GM18951 (cell line): Measurements from ENCODE around the gene PLAC8L1.
"Not testable (repeated sequence)": the region's sequence is repeated elsewhere in the genome, so short reads cannot be mapped to it uniquely, and the experiment has no call there.

Experiments used
- POLR2A ChIP-seq: IDR thresholded peaks from 4 replicates; pipeline ENCODE4 v1.6.1; 2011; ENCODE audit warnings: mild to moderate bottlenecking; ENCODE audit not compliant: insufficient read length, insufficient read depth; ENCODE audit errors: extremely low read depth
- in situ Hi-C: fragments of 300-500 bp; cut with MboI; formaldehyde crosslinking; loops from one replicate; pipeline ENCODE4 v1.12.0; 2022; ENCODE audit warnings: low sequenced_read_pairs, mixed read lengths, inconsistent platforms; ENCODE audit not compliant: unreplicated experiment

The PLAC8L1 gene, protein sequence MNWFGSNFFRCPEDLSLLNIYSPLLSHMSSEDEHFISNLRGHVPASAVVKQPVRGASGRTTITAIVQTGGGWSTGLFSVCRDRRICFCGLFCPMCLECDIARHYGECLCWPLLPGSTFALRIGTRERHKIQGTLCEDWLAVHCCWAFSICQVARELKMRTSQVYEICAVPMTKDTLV

DNA sequence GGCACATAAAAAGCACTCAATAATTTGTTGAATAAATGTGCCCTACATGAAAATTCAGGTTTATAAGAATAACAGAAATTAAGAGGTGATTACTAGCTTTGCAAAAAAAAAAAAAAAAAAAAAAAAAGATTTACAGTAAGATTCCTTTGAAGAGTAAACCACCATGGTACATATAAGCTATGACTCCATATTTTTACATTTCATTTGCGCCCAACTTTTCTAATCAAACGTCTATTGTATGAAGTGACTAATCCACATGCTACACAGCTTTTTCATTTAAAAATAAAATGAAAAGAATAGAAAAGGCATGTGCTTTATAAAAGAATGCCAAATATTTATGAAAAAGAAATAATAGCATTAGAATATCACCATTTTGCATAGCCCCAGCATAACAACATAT lies at the start of gene PLAC8L1:
Gene PLAC8L1, minus strand, starts transcription at position 101 of the 400 bp plus-strand sequence. CDS start 1,266 bp downstream, outside the sequence.
- no peak for TF ChIP-seq POLR2A
- in situ Hi-C loops, result no loop called here

DNA sequence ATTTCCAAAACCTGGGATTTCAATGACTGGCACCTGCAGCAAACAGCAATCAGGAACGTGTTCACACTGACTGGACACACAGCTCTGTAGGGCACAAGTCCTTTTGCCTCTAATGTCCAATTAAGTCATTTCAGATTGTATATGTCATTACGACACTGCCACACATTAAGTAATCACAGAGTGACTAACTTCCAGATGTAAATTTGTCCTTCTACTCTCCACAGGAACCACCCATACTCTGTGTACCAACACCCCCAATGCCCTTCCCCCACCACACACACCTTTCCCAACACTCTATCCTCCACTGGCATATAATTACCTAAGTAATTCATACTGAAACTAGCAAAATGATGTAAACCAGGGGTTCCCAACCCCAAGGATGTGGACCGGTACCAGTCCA lies 46.6 kb upstream of the PLAC8L1 start:
- in situ Hi-C loops, result no loop called here
- TF ChIP-seq POLR2A, result no peak

DNA sequence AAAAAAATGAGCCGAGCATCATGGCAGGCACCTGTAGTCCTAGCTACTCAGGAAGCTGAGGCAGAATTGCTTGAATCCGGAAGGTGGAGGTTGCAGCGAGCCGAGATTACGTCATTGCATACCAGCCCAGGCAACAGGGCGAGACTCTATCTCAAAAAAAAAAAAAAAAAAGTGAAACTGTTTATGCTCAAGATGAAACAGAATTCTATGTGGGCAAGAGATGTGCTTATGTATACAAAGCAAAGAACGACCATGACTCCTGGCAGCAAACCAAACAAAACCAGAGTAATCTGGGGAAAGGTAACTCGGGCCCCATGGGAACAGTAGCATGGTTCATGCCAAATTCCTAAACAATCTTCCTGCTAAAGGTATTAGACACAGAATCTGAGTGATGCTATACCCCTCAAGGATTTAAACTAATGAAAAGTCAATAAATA lies 32.6 kb upstream of the PLAC8L1 start:
- in situ Hi-C loops, result no loop called here
- no peak for TF ChIP-seq POLR2A

GRCh38 chr5:146130440-146131045 lies 25.2 kb upstream of the PLAC8L1 start:
- no peak for TF ChIP-seq POLR2A
- in situ Hi-C loops, result no loop called here

GRCh38 chr5:146126068-146126467 lies 20.7 kb upstream of the PLAC8L1 start:
- in situ Hi-C loops, result loop anchor here (10.0 kb wide), 1 partner anchor 431 kb away; no protein-coding TSS in a partner anchor
- no peak for TF ChIP-seq POLR2A

DNA sequence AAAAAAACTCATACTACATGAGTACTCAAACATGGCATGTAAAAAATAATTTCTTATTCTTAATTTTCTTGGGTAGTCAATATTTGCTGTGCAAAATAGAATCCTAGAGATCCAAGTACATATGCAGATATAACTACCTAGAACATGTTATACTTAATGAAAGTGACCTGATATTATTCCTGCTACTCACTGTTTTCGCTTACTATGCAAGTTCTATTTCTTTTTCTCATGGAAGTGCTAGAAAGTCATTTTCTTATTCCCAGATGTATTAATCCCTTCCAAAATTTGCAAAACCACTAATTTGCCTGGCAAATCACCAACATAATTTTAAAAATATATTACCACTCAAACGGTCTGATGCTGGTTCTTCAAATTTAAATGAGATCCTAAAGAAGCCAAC lies 19.2 kb upstream of the PLAC8L1 start:
- TF ChIP-seq POLR2A, result no peak
- in situ Hi-C loops, result loop anchor here (10.0 kb wide), 1 partner anchor 430 kb away; no protein-coding TSS in a partner anchor

DNA sequence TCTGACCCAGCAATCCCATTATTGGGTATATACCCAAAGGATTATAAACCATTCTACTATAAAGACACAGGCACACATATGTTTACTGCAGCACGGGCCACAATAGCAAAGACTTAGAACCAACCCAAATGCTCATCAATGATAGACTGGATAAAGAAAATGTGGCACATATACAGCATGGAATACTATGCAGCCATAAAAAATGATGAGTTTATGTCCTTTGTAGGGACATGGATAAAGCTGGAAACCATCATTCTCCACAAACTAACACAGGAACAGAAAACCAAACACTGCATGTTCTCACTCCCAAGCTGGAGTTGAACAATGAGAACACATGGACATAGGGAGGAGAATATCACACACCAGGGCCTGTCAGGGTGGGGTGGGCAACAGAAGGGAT lies 16.1 kb upstream of the PLAC8L1 start:
- in situ Hi-C loops, result loop anchor here (10.0 kb wide), 1 partner anchor 427 kb away; no protein-coding TSS in a partner anchor

DNA sequence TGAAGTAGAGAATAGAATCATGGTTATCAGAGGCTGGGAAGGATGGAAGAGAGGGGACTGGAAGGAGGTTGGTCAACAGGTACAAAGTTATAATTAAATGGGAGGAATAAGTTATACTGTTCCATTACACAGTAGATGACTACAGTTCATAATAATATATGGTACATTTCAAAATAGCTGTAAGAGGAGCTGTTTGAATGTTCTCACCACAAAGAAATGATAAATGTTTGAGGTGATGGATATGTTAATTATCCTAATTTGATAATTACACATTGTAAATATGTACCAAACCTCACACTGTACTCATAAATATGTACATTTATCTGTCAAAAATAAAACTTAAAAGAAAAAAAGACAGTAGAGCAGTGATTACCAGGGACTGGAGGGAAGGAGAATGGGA lies 12.9 kb upstream of the PLAC8L1 start:
- no peak for TF ChIP-seq POLR2A
- in situ Hi-C loops, result no loop called here

- in situ Hi-C loops, result not testable (repeated sequence)
Measured at GRCh38 chr5:146117216-146117615, 11.8 kb upstream of the PLAC8L1 start.

DNA sequence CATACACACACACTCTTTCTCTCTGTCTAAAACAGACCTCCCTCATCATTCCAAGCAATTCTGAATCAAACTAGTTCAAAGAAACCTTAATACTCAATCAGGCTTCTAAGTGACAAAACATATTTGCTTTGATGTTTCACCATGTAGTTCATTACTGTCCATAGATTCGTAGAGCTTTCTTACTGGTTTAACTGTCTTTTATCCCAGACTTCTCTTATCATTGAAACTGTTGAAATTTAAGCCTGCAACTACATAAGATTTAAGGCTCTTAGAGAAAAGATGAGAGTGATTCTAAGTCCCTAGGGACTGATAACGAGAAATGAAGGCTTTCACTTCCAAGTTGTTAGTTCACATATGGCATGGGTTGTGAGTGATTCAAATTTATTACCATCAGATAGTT lies 11.0 kb upstream of the PLAC8L1 start:
- no peak for TF ChIP-seq POLR2A
- in situ Hi-C loops, result no loop called here

DNA sequence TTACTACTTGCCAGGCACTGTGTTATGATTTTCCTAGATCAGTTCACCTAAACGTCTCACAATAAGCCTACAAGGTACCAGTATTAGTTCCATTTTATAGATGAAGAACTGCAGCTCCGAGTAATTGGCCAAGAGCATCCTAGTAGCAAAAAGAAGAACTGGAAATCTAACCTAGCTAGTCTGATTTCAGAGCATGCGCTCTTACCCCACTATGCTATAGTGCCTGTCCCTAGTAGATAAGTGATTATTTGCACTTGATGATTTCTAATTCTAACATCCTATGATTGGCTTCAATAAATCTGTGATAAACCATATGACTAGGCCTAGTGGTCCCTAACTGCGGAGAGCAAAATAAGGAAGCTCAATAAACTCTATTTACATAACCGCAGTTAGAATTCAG lies 7.1 kb upstream of the PLAC8L1 start:
- no peak for TF ChIP-seq POLR2A
- in situ Hi-C loops, result no loop called here

- in situ Hi-C loops, result no loop called here
- TF ChIP-seq POLR2A, result no peak
Measured at GRCh38 chr5:146111409-146111808, 6.0 kb upstream of the PLAC8L1 start.

DNA sequence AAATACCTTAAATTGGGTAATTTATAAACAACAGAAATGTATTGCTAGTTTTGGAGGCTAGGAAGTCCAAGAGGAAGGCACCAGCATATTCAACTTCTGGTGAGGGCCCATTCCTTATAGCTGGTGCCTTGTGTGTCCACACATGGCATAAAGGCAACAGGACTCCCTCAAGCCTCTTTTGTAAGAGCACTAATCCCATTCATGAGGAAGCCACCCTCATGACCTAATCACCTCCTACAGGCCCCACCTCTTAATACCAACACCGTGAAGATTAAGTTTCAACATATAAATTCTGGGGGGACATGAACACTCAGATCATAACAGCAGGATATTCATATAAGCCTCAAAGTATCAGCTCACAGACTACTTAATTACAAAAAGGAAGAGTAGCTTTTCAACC lies 4.0 kb upstream of the PLAC8L1 start:
- no peak for TF ChIP-seq POLR2A
- in situ Hi-C loops, result no loop called here

DNA sequence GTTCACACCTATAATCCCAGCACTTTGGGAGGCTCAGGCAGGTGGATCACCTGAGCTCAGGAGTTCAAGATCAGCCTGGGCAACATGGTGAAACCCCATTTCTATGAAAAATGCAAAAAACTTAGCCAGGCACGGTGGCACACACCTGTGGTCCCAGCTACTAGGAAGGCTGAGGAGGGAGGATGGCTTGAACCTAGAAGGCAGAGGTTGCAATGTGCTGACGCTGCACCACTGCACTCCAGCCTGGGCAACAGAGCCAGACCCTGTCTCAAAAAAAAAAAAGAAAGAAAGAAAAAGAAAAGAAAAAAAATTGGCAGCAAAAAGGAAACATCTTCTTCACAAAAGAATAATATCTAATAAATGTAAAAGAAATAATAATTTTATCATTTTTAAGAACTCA lies 3.5 kb upstream of the PLAC8L1 start:
- in situ Hi-C loops, result not testable (repeated sequence)

DNA sequence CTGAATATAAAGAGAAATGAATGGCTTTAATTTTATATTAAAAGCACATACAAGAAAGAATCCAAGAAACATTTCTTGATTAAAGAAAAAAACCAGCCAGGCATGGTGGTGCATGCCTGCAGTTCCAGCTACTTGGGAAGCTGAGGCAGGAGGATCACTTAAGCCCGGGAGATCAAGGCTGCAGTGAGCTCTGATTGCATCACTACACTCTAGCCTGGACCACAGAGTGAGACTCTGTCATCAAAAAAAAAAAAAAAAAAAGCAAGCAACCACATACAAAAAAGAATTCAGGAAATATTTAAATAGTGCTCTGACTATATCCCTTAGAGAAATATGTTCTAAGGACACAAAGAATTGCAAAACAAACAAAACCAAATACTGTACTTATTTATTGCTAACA lies 2.5 kb upstream of the PLAC8L1 start:
- TF ChIP-seq POLR2A, result no peak
- in situ Hi-C loops, result no loop called here
